ENCODE results near the gene WRAP73.

WRAP73 gene

GRCh38 chr1:3645666-3646355, 4.1 kb downstream of the WRAP73 start:
- no peak for DNase-seq

- DNase-seq = no peak
These were observed 4.7 kb downstream of the WRAP73 start for GRCh38 chr1:3645247-3645646.

GRCh38 chr1:3644273-3644672, 5.6 kb downstream of the WRAP73 start:
- no peak for DNase-seq

GRCh38 chr1:3642919-3643675, 6.8 kb downstream of the WRAP73 start:
- no peak for DNase-seq

- no peak for DNase-seq
These were observed 8.1 kb downstream of the WRAP73 start for GRCh38 chr1:3641816-3642215.

- DNase-seq = no peak
These were observed 8.7 kb downstream of the WRAP73 start for GRCh38 chr1:3641046-3641760.

GRCh38 chr1:3640121-3640837, 9.6 kb downstream of the WRAP73 start:
- DNase-seq = no peak

- no peak for DNase-seq
These were observed 10.4 kb downstream of the WRAP73 start for GRCh38 chr1:3639397-3639911.

- DNase-seq = no peak
These were observed 11.2 kb downstream of the WRAP73 start for GRCh38 chr1:3638676-3639075.

GRCh38 chr1:3638027-3638426, 11.9 kb downstream of the WRAP73 start:
- no peak for DNase-seq

GRCh38 chr1:3636531-3636930, 13.4 kb downstream of the WRAP73 start:
- no peak for DNase-seq

GRCh38 chr1:3636080-3636479, 13.8 kb downstream of the WRAP73 start:
- DNase-seq = no peak

- no peak for DNase-seq
These were observed 15.7 kb downstream of the WRAP73 start for GRCh38 chr1:3634059-3634800.

GRCh38 chr1:3633344-3634058, 16.4 kb downstream of the WRAP73 start:
- DNase-seq = no peak

GRCh38 chr1:3632716-3633343, 17.1 kb downstream of the WRAP73 start:
- DNase-seq = no peak

- no peak for DNase-seq
These were observed 17.6 kb downstream of the WRAP73 start for GRCh38 chr1:3632298-3632697.

GRCh38 chr1:3631320-3632260, 18.3 kb downstream of the WRAP73 start:
- no peak for DNase-seq

GRCh38 chr1:3630914-3631313, 19.0 kb downstream of the WRAP73 start:
- DNase-seq = no peak

GRCh38 chr1:3630161-3630611, 19.7 kb downstream of the WRAP73 start:
- DNase-seq = no peak
